Right atrium auricular region (tissue), 2 donors: ENCODE data around the gene PHF24. TPM values are rescaled to one million over a fixed set of nuclear protein-coding genes. Genes with fewer than 3 reads are reported as not detected.
"Not testable (repeated sequence)": the region's sequence is repeated elsewhere in the genome, so short reads cannot be mapped to it uniquely, and the experiment has no call there.

Experiments
- DNase-seq: peaks from one replicate; pipeline ENCODE4 v3.0.0-alpha.2; 2019; ENCODE audit warnings: low spot score
- H3K27ac ChIP-seq, 2 donors: fragments of 200-600 bp; sonication (generic); 1 replicate in 1 of 2; 2 replicates in 1 of 2; pipeline ENCODE4 v1.5.1; 2016 to 2019
- H3K27me3 ChIP-seq, 2 donors: fragments of 200-600 bp; sonication (generic); one replicate each; pipeline versions ENCODE4 v1.5.1 to v1.6.0; 2017 to 2019
- H3K36me3 ChIP-seq: fragments of 200-600 bp; sonication (generic); one replicate; pipeline ENCODE4 v1.5.1; 2016
- H3K4me1 ChIP-seq, 2 donors: fragments of 200-600 bp; sonication (generic); one replicate each; pipeline versions ENCODE4 v1.5.1 to v1.6.0; 2017 to 2019
- H3K4me3 ChIP-seq, 2 donors: fragments of 200-600 bp; sonication (generic); 1 replicate in 1 of 2; 2 replicates in 1 of 2; pipeline ENCODE4 v1.5.1; 2017 to 2019; ENCODE audit warnings: mild to moderate bottlenecking in 1 of 2, moderate library complexity in 1 of 2
- H3K9me3 ChIP-seq, 2 donors: fragments of 200-600 bp; sonication (generic); one replicate each; pipeline ENCODE4 v1.5.1; 2019
- CTCF ChIP-seq, 2 donors: fragments of 200-600 bp; sonication (generic); IDR thresholded peaks; one replicate each; pipeline ENCODE4 v1.5.1; 2019; ENCODE audit warnings: antibody characterized with exemption in 2 of 2
- total RNA-seq, 2 donors: library from RNA; depleted of rRNA; stranded (reverse); fragments of >200 nt; gene quantifications; one replicate each; pipeline ENCODE4 v1.1.0, GENCODE V29; 2016

PHF24 gene
- total RNA-seq: under 1 TPM in 1 of 2 donors, not detected in 1; 0.67 TPM

GRCh38 chr9:34957492-34958410, at the start of gene PHF24:
TSS of gene PHF24 (plus strand) at chr9:34958285. CDS start at chr9:34971299, 13,014 bp downstream.
- peak within 1 kb of the TSS; percentile 28 to 53 for H3K4me3 ChIP-seq
- no peak for TF ChIP-seq CTCF (IDR thresholded peaks at IDR 0.05)
- peaks cover 0 to 15% of the 10 kb centered on the region in 2 donors for H3K4me1 ChIP-seq
- no peaks in the 10 kb centered on the region for H3K36me3 ChIP-seq
- no peaks in the 10 kb centered on the region for H3K27me3 ChIP-seq
- H3K9me3 ChIP-seq: no peaks in the 10 kb centered on the region
- H3K27ac ChIP-seq: no peak within 1 kb of the TSS
- DNase-seq: no peak

- no peaks in the 10 kb centered on the region for H3K4me1 ChIP-seq
- H3K36me3 ChIP-seq: no peaks in the 10 kb centered on the region
- no peak overlapping the region for H3K4me3 ChIP-seq
- H3K27ac ChIP-seq: no peak overlapping the region
- TF ChIP-seq CTCF (IDR thresholded peaks at IDR 0.05): no peak
- H3K27me3 ChIP-seq: no peaks in the 10 kb centered on the region
- H3K9me3 ChIP-seq: peaks cover 4 to 16% of the 10 kb centered on the region in 2 donors
- no peak for DNase-seq
These were observed 31.0 kb upstream of the PHF24 start for GRCh38 chr9:34927061-34927460.

GRCh38 chr9:34928921-34929320, 29.2 kb upstream of the PHF24 start:
- DNase-seq: no peak
- Histone ChIP-seq H3K4me3 (no peak overlapping the region), H3K27me3 (no peaks in the 10 kb centered on the region), H3K9me3 (peaks cover 4 to 16% of the 10 kb centered on the region in 2 donors), H3K4me1 (no peaks in the 10 kb centered on the region), H3K36me3 (no peaks in the 10 kb centered on the region), H3K27ac (no peak overlapping the region)
- no peak for TF ChIP-seq CTCF (IDR thresholded peaks at IDR 0.05)

GRCh38 chr9:34929506-34930102, 28.5 kb upstream of the PHF24 start:
- H3K4me3 ChIP-seq: no peak overlapping the region
- no peak for DNase-seq
- no peak overlapping the region for H3K27ac ChIP-seq
- no peaks in the 10 kb centered on the region for H3K4me1 ChIP-seq
- no peaks in the 10 kb centered on the region for H3K27me3 ChIP-seq
- peak; percentile 27 to 58 for TF ChIP-seq CTCF (IDR thresholded peaks at IDR 0.05)
- H3K36me3 ChIP-seq: no peaks in the 10 kb centered on the region
- H3K9me3 ChIP-seq: peaks cover 3 to 14% of the 10 kb centered on the region in 2 donors

GRCh38 chr9:34939989-34940388, 18.1 kb upstream of the PHF24 start:
- not testable (repeated sequence) for H3K9me3 ChIP-seq, H3K36me3 ChIP-seq, H3K27ac ChIP-seq, H3K4me1 ChIP-seq, H3K4me3 ChIP-seq, DNase-seq, H3K27me3 ChIP-seq

- Histone ChIP-seq H3K27me3 (no peaks in the 10 kb centered on the region), H3K4me1 (no peaks in the 10 kb centered on the region), H3K4me3 (no peak overlapping the region), H3K9me3 (peaks cover 0 to 3% of the 10 kb centered on the region in 2 donors), H3K27ac (no peak overlapping the region), H3K36me3 (no peaks in the 10 kb centered on the region)
- no peak for TF ChIP-seq CTCF (IDR thresholded peaks at IDR 0.05)
- no peak for DNase-seq
These were observed 9.6 kb upstream of the PHF24 start for GRCh38 chr9:34948451-34948850.
